NCI-H774 (cell line): ENCODE results near the gene MYLK.

Experiments used
- DNase-seq: peaks from one replicate; lab custom pipeline; 2025; lab: John Stamatoyannopoulos, UW

Gene MYLK

GRCh38 chr3:123818921-123819429 lies 65.2 kb downstream of the MYLK start:
- no peak for DNase-seq

GRCh38 chr3:123818324-123818920 lies 65.7 kb downstream of the MYLK start:
- no peak for DNase-seq

- no peak for DNase-seq
Observed at GRCh38 chr3:123817413-123817812, 66.7 kb downstream of the MYLK start.

GRCh38 chr3:123816673-123817207 lies 67.4 kb downstream of the MYLK start:
- no peak for DNase-seq

DNA sequence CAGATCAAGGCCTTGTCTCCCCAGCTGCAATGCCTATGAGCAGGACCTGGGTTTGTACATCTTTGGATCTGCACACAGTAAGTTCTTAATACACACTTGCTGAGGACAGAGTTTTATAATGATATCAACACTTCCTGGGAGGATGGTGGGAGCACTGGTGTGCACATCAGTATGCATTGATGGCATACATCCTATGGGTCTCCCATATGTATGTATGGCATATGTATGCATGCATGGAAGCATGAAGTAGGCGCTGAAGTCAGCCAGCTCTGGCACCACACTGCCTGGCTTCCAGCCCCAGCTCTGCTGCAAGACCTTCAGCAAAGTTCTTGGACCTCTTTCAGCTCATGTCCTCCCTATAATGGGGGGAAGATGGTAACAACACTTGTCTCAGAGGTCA lies 68.2 kb downstream of the MYLK start:
- DNase-seq: no peak

DNA sequence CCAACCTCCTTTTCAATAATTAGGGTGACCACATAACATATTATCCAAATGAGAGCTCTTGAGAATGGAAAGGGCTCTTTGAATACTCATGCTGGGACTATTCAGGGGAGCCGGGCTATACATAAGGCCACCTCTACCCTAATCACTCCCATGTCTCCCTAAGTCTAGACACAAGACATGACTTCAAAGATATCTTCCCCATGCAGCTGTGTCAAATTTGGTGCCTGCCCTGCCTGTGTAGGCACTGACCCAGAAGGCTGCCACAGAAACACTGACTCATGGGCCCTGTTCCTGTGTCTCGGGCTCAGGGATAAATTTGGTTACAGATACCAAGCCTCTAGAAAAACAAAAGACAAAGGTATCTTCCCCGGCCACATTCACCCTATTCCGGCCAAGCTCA lies 70.3 kb downstream of the MYLK start:
- no peak for DNase-seq

DNA sequence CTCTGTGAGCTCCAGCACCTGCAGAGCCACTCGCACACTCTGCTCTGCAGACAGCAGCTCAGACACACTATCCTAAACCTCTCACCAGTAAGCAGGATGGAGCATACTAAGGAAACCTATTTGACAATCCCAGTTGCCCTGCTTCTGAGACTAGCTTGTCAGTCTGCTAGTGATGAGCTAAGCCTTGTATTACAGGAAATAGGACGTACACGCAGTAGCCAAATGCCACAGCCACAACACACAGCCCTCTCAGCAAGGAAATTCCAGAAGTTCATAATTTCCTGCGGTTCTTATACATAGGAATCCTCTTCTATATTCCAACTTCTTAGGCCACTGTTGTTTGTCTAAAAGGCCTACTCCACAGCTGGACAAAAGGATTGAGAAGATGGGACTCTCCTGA lies 74.5 kb downstream of the MYLK start:
- no peak for DNase-seq

DNA sequence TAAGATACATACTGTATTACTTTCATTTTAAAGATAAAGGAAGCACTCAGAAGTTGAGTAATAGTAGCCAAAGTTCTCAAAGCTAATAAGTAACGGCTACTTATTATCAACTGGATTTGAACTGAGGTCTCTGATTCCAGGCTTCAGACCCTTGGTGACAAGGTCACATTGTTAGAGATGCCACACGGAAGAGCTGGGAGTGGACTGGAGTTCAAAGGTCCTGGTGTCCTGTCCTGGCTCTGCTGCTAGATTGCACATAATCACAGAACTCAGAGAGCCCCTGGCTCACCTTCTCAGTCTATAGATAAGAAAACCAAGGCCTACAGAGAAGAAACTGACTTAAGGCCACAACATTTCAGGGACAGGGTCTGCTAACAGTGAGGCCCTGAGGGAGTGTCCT lies 75.3 kb downstream of the MYLK start:
- DNase-seq: no peak

GRCh38 chr3:123807820-123808219 lies 76.3 kb downstream of the MYLK start:
- no peak for DNase-seq

GRCh38 chr3:123805504-123805903 lies 78.6 kb downstream of the MYLK start:
- no peak for DNase-seq

- no peak for DNase-seq
Observed at GRCh38 chr3:123805101-123805500, 79.0 kb downstream of the MYLK start.

GRCh38 chr3:123804676-123805075 lies 79.5 kb downstream of the MYLK start:
- no peak for DNase-seq

DNA sequence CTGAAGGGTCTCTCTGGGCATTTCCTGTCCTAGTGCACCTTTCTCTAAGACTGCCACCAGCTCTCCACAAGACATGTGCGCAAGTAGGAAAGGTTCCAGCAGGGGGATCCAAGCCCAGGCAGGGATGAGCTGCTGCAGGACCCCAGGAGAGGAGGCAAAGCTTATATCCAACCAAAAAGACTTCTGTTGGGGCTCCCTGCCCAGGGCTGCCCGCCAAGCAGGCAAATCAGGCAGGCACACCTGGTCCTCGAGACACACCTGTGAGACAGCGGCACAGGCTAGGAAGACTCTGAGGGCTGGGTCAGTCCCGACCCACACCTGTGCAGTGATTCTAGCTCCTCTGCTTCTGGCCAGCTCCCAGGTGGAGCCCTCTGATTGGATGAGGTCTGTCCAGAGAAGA lies 80.6 kb downstream of the MYLK start:
- no peak for DNase-seq

GRCh38 chr3:123802007-123802625 lies 82.0 kb downstream of the MYLK start:
- DNase-seq: no peak

GRCh38 chr3:123801474-123801873 lies 82.7 kb downstream of the MYLK start:
- DNase-seq: no peak

DNA sequence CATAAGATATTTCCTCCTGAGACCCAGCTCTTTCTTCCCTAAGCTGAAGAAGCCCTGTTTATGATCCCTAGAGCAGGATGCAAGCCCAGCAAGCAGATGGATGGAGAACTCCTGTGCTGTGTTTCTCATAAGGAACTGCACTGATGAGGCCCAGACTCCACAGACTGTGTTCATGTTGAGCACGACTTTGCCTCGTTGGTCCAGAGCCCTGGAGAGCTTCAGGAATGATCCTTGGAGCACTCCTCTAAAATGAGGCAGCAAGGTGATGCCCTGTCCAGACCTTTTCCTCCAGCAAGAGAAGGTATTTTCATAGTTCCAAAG lies 83.8 kb downstream of the MYLK start:
- DNase-seq: no peak

- no peak for DNase-seq
Observed at GRCh38 chr3:123799544-123800361, 84.4 kb downstream of the MYLK start.

- DNase-seq: no peak
Observed at GRCh38 chr3:123798550-123798949, 85.6 kb downstream of the MYLK start.

- DNase-seq: no peak
Observed at GRCh38 chr3:123795471-123796251, 88.5 kb downstream of the MYLK start.

DNA sequence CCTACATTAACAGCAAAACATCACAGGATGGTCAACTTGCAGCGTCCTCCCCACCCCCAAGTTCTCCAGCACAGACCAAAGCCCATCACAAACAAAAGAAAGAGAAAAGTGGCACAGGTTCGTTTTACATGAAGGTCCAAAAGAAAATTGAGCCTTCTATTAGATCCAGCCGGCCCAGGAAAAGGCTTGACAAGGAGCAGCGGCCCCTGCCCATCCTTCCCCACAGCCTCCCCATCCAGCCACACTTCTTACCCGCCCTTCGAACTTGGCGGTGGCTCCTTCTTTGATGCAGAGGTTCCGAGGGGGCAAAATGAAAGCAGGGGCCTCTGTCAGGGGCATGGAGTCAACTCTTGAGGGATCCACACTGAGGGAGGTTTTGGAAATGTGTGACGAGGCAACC lies 90.7 kb downstream of the MYLK start:
- DNase-seq: no peak

DNA sequence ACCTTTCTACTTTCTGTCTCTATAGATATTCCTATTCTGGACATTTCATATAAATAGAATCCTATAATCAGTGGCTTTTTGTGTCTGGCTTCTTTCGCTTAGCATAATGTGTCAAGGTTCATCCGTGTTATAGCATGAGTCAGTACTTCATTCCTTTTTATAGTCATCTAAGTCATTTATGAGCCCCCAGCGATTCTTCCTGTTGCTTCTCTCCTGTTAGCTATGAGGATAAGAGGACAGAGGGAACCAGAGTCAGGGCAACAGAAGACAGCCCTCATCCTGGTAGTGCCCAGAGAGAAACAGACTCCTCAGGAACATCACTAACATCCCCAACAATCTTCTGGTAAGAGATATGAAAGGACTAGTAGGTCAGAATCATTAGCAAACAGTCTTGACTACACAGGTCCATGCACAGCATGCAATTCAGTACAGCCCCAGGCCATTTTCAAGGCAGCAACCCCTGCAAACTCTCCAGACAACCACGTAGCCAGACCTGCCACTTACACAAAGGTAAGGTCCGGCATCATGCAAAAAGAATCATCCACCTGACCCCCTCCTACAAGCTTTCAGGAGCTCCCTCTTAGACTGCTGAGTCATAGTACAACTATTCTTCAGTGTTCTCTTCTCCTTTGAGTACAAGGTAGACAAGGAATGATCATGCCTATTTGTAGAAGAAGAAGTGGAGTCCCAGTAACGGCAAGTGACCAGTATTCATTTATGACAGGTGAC lies 91.5 kb downstream of the MYLK start:
- no peak for DNase-seq

DNA sequence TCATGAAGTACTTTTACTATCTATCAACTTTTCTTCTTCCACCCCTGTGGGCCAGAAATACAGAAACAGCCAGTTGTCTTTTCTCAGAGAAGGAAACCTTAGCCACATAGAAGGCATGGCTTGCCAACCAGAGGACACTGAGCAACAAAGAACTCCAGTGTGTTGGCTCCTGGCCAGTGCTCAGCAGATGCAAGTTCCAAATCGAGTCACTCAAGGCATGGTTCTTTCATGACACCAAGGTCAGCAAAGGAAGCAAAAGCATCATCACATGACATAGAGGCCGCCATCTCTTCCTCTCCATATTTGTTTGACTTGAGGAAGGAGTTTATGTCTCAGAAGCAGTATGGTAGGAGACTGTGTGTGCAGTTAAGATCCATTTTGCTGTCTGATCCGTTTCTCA lies 92.2 kb downstream of the MYLK start:
- DNase-seq: no peak
